ENCODE results near the gene STKLD1. TPM values are rescaled to one million over a fixed set of nuclear protein-coding genes. Genes with fewer than 3 reads are reported as not detected.
"Not testable (repeated sequence)": the region's sequence is repeated elsewhere in the genome, so short reads cannot be mapped to it uniquely, and the experiment has no call there.

Gene STKLD1
- total RNA-seq, 6 experiments from 2014 or later, result 0.46 to 1.4 (median 0.68) TPM

- no peaks in the 10 kb centered on the region for H3K4me1 Mint-ChIP-seq (ENCODE audit: low read depth)
- no peak overlapping the region for H3K27ac Mint-ChIP-seq
- H3K36me3 Mint-ChIP-seq (ENCODE audit: low read depth), result no peaks in the 10 kb centered on the region
- H3K4me3 Mint-ChIP-seq, result no peak overlapping the region
- DNase-seq, result no peak
- H3K9me3 Mint-ChIP-seq, result no peaks in the 10 kb centered on the region
- TF ChIP-seq, protein P1, sequence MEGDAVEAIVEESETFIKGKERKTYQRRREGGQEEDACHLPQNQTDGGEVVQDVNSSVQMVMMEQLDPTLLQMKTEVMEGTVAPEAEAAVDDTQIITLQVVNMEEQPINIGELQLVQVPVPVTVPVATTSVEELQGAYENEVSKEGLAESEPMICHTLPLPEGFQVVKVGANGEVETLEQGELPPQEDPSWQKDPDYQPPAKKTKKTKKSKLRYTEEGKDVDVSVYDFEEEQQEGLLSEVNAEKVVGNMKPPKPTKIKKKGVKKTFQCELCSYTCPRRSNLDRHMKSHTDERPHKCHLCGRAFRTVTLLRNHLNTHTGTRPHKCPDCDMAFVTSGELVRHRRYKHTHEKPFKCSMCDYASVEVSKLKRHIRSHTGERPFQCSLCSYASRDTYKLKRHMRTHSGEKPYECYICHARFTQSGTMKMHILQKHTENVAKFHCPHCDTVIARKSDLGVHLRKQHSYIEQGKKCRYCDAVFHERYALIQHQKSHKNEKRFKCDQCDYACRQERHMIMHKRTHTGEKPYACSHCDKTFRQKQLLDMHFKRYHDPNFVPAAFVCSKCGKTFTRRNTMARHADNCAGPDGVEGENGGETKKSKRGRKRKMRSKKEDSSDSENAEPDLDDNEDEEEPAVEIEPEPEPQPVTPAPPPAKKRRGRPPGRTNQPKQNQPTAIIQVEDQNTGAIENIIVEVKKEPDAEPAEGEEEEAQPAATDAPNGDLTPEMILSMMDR (IDR thresholded peaks at IDR 0.05), result no peak; the same call in 1 of the 2 replicates
- peaks cover 29% of the 10 kb centered on the region for H3K27me3 Mint-ChIP-seq (ENCODE audit: insufficient read depth)
Measured at GRCh38 chr9:133443248-133443647, 67.1 kb downstream of the STKLD1 start.

- Mint-ChIP-seq H3K9me3 (no peaks in the 10 kb centered on the region), H3K27me3 (ENCODE audit: insufficient read depth) (peaks cover 25% of the 10 kb centered on the region), H3K27ac (no peak overlapping the region), H3K4me3 (no peak overlapping the region), H3K4me1 (ENCODE audit: low read depth) (no peaks in the 10 kb centered on the region), H3K36me3 (ENCODE audit: low read depth) (no peaks in the 10 kb centered on the region)
- DNase-seq, result peak; percentile 11
- TF ChIP-seq, protein P1 (IDR thresholded peaks at IDR 0.05), result no peak
Measured at GRCh38 chr9:133443982-133444381, 67.8 kb downstream of the STKLD1 start.

- H3K4me1 Mint-ChIP-seq (ENCODE audit: low read depth), result no peaks in the 10 kb centered on the region
- H3K4me3 Mint-ChIP-seq, result no peak overlapping the region
- TF ChIP-seq, protein P1 (IDR thresholded peaks at IDR 0.05), result no peak
- H3K27ac Mint-ChIP-seq, result no peak overlapping the region
- no peak for DNase-seq
- no peaks in the 10 kb centered on the region for H3K9me3 Mint-ChIP-seq
- no peaks in the 10 kb centered on the region for H3K36me3 Mint-ChIP-seq (ENCODE audit: low read depth)
- peaks cover 19% of the 10 kb centered on the region for H3K27me3 Mint-ChIP-seq (ENCODE audit: insufficient read depth)
Measured at GRCh38 chr9:133445293-133445969, 69.3 kb downstream of the STKLD1 start.

GRCh38 chr9:133448487-133448972 lies 72.4 kb downstream of the STKLD1 start:
- Mint-ChIP-seq H3K36me3 (ENCODE audit: low read depth) (no peaks in the 10 kb centered on the region), H3K27me3 (ENCODE audit: insufficient read depth) (peaks cover 11% of the 10 kb centered on the region), H3K4me1 (ENCODE audit: low read depth) (no peaks in the 10 kb centered on the region), H3K27ac (no peak overlapping the region), H3K9me3 (no peaks in the 10 kb centered on the region), H3K4me3 (no peak overlapping the region)
- TF ChIP-seq, protein P1 (IDR thresholded peaks at IDR 0.05), result no peak
- no peak for DNase-seq

DNA sequence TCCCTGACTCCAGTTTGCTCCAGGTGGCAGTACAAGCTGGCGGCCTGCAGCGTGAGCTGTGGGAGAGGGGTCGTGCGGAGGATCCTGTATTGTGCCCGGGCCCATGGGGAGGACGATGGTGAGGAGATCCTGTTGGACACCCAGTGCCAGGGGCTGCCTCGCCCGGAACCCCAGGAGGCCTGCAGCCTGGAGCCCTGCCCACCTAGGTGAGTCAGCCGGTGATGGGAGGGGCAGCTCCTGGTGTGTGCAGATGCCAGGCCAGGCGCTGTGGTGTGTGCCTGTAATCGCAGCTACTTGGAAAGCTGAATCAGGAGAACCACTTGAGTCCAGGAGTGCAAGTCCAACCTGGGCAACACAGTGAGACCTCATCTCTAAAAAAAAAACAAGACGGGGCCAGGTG lies 73.6 kb downstream of the STKLD1 start:
- H3K4me3 Mint-ChIP-seq, result no peak overlapping the region
- H3K27ac Mint-ChIP-seq, result no peak overlapping the region
- TF ChIP-seq, protein P1 (IDR thresholded peaks at IDR 0.05), result no peak
- peaks cover 14% of the 10 kb centered on the region for H3K27me3 Mint-ChIP-seq (ENCODE audit: insufficient read depth)
- no peaks in the 10 kb centered on the region for H3K9me3 Mint-ChIP-seq
- no peak for DNase-seq
- H3K4me1 Mint-ChIP-seq (ENCODE audit: low read depth), result no peaks in the 10 kb centered on the region
- no peaks in the 10 kb centered on the region for H3K36me3 Mint-ChIP-seq (ENCODE audit: low read depth)

DNA sequence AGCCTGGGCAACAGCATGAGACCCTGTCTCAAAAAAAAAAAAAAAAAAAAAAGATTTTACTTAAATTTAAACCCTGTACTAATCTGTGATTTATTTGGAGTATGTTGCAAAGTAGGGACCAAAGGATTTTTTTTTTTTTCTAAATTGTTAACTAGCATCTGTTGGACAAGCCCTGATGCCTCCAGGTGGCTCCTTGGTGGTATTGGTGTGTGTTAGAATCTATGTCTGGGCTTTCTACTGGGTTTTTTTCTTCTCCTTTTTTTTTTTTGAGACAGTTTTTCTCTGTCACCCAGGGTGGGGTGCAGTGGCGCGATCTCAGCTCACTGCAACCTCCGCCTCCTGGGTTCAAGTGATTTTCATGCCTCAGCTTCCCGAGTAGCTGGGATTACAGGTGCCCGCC lies 75.7 kb downstream of the STKLD1 start:
- peaks cover 10% of the 10 kb centered on the region for H3K27me3 Mint-ChIP-seq (ENCODE audit: insufficient read depth)
- DNase-seq; H3K4me3 Mint-ChIP-seq; H3K4me1 Mint-ChIP-seq (ENCODE audit: low read depth); H3K27ac Mint-ChIP-seq; H3K9me3 Mint-ChIP-seq; H3K36me3 Mint-ChIP-seq (ENCODE audit: low read depth): not testable (repeated sequence)

Data from HFFc6 (cell line).